RWPE1 (cell line): ENCODE measurements around the gene CLSTN2.

Experiments used
- CTCF ChIA-PET: fragments of 350-600 bp; sonication (Branson Sonifier 250); formaldehyde crosslinking; extraction: SDS; loops from one replicate; lab custom pipeline; 2021; lab: Yijun Ruan, JAX
- POLR2A ChIA-PET: fragments of 400-600 bp; formaldehyde crosslinking; extraction: SDS; loops from one replicate; lab custom pipeline; 2020; ENCODE audit warnings: antibody characterized with exemption; ENCODE audit not compliant: low non-redundant PET; lab: Yijun Ruan, JAX
- DNase-seq: peaks from one replicate; pipeline ENCODE4 v3.0.0; 2012; ENCODE audit warnings: low spot score
- H3K27ac ChIP-seq: fragments of 450-650 bp; 2 replicates; pipeline ENCODE4 v1.5.1; 2017
- TF ChIP-seq, protein P1 (sequence below): fragments of 450-650 bp; conservative IDR thresholded peaks from 2 replicates; pipeline ENCODE4 v1.5.1; 2017; ENCODE audit warnings: low read depth, mild to moderate bottlenecking

Gene CLSTN2

DNA sequence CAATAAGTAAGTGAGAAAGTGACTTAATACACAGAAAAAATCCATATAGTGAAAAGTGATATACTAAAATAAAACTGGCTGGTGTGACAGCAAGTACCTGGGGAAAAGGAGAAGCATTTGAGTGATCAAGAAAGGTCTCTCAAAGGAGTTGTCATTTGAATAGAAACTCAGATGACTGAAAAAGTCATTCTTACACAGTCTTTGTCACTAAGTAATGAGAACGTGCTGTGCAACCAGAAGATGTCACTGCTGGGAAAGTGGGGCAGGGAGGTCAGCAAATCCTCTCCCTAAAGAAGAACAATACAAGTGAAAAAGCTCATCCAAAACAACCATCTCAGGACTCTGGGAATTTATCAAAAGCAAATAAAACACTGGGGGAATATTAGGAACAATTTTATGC lies 425.3 kb downstream of the CLSTN2 start:
- ChIA-PET CTCF (interaction anchor here (0.7 to 0.9 kb wide), 2 partner anchors 14 to 291 kb away, joined by 3 to 5 read pairs; no protein-coding TSS in a partner anchor), POLR2A (no interaction called here)
- no peak overlapping the region for H3K27ac ChIP-seq
- DNase-seq, result no peak
- TF ChIP-seq, protein P1, sequence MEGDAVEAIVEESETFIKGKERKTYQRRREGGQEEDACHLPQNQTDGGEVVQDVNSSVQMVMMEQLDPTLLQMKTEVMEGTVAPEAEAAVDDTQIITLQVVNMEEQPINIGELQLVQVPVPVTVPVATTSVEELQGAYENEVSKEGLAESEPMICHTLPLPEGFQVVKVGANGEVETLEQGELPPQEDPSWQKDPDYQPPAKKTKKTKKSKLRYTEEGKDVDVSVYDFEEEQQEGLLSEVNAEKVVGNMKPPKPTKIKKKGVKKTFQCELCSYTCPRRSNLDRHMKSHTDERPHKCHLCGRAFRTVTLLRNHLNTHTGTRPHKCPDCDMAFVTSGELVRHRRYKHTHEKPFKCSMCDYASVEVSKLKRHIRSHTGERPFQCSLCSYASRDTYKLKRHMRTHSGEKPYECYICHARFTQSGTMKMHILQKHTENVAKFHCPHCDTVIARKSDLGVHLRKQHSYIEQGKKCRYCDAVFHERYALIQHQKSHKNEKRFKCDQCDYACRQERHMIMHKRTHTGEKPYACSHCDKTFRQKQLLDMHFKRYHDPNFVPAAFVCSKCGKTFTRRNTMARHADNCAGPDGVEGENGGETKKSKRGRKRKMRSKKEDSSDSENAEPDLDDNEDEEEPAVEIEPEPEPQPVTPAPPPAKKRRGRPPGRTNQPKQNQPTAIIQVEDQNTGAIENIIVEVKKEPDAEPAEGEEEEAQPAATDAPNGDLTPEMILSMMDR, result no peak

DNA sequence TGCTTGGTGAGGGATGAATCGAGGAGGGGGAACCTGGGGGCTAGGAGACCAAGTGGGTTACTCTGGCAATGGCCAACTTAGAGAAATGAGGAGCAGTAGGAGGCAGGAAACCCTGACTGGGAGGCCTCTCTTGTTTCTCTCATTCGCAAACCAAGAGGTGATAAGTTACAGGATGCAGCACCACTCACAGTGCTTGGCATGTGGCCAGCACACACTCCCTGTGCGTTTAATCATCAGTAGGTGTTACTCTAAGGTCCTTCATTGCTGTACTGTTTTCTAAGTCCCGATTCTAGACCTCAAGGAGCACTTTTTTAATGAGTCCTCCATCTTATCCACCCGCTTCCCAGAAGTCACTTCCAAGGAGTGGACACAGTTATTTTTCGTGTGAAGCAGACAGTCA lies 428.8 kb downstream of the CLSTN2 start:
- TF ChIP-seq, protein P1, result no peak
- peak; percentile 56 for DNase-seq
- POLR2A ChIA-PET, result no interaction called here

DNA sequence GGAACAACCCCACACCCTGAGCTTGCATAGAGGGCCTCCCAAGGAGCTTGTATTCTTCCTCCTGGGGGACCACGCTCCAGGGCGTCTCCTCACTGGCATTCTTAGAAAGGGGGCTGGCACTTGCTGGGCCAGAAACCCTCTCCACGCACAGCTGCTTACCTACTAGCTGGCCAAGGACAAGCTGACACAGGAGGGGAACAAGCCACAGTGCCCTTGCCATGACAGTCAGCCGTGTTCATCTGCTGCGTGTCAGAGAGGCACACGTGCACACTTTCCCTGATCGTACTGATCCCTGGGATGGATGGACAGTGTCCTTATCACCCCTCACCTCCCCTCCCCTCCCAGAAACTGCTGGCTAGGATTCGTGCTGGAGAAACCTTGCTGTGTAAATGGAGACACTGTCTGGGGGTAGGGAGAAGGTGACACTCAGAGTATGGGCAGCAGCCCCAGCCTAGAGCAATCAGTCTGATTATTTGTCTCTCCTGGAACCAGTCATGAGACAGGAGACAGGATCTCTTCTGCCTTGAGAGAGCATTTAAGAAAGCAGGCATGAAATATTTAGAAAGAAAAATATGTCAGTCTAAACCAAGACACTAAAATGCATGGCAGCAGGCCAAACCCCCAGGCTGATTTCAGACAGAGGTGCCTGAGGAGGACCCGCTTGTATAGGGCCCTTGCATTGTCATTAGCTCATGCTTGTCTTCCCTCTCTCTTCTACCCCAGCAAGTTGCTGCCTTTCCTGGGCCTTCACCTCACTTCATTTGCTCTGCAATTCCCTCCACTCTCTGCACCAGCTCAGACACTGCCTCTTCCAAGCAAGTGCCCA lies 431.1 kb downstream of the CLSTN2 start:
- H3K27ac ChIP-seq, result no peak overlapping the region
- DNase-seq, result no peak
- POLR2A ChIA-PET, result no interaction called here
- TF ChIP-seq, protein P1, result no peak
- CTCF ChIA-PET, result interaction anchor here (0.7 kb wide), 1 partner anchor 37 kb away, joined by 4 read pairs; no protein-coding TSS in a partner anchor

More for the DNA sequence above, 428.8 kb downstream of the CLSTN2 start:
- CTCF ChIA-PET, result interaction anchor here (0.6 to 1.2 kb wide), 2 partner anchors 16 to 48 kb away, joined by 4 read pairs; no protein-coding TSS in a partner anchor
- no peak overlapping the region for H3K27ac ChIP-seq

DNA sequence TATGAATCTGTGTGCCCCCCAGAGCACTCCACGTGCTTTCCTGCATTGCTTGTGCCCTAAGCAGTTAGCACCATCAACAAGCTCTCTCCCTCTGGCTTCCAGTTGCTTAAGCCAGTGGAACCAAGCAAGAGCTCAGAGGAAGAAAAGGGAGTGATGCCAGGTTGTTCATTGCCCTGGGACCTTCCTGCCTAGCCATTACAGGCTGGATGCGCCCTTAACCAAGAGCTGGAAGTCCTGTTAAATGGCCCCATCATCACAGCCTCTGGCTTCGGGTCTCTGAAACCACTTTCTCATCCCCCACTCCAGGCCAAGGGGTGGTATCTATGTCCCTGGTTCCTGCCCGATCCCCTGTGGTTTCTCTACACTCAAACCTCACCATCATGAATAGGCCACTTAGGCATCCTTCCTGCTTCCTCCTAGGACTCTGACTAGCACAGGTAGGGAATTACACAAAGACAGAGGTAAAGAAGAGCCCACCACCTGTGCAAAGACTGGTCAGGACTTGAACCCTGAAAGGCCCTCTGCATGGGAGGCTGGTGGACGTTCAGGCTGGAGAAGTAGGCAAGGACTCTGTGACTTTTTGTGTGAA lies 433.3 kb downstream of the CLSTN2 start:
- POLR2A ChIA-PET, result no interaction called here
- CTCF ChIA-PET, result no interaction called here
- H3K27ac ChIP-seq, result no peak overlapping the region
- TF ChIP-seq, protein P1, result no peak
- no peak for DNase-seq

DNA sequence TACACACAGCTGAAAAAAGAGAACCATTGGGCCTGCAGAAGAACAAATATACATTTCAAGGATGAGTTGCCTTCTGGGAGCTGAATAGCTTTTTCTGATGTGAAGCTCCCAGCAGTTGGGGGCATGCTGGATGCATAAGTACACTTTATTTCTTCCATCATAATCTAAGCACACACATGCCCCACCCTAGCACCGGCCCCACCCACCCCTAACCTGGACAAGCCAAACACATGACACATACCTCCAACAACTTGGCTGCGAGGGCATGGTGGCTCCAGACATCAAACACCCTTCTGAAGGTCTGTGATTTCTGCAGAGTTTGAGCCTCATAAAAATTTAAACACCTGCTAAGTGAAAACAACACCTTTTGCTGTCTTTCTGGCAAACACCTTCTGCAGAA lies 435.7 kb downstream of the CLSTN2 start:
- H3K27ac ChIP-seq, result no peak overlapping the region
- ChIA-PET POLR2A (no interaction called here), CTCF (interaction anchor here (0.7 to 0.8 kb wide), 2 partner anchors 8 to 434 kb away, joined by 3 read pairs; no protein-coding TSS in a partner anchor)
- peak; percentile 12 for DNase-seq
- TF ChIP-seq, protein P1, result no peak

DNA sequence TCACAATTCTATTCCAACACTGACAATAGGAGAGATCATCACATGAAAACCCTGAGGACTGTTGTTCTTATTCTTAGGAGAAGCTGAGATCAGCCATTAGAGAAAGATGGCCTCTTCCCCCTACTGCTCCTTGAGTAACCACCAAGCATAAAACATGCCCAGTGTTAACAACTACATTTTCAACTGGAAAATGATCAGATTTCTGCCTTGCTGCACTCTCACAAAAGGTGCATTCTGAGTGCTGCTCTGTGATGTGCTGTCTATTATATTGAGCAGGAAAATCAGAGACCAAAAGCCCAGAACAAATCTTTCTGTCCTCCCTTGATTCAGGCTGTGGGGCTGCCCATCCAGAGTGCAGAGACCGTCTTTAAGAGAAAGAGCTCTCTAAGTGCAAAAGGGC lies 438.2 kb downstream of the CLSTN2 start:
- no peak overlapping the region for H3K27ac ChIP-seq
- TF ChIP-seq, protein P1, result no peak
- DNase-seq, result no peak
- ChIA-PET POLR2A (no interaction called here), CTCF (no interaction called here)
